ENCODE results near the gene DNM3. TPM values are rescaled to one million over a fixed set of nuclear protein-coding genes. Genes with fewer than 3 reads are reported as not detected.
"Not testable (repeated sequence)": the region's sequence is repeated elsewhere in the genome, so short reads cannot be mapped to it uniquely, and the experiment has no call there.

DNM3 gene
- total RNA-seq, 1 donor from 2014 or later: 7.7 TPM

DNA sequence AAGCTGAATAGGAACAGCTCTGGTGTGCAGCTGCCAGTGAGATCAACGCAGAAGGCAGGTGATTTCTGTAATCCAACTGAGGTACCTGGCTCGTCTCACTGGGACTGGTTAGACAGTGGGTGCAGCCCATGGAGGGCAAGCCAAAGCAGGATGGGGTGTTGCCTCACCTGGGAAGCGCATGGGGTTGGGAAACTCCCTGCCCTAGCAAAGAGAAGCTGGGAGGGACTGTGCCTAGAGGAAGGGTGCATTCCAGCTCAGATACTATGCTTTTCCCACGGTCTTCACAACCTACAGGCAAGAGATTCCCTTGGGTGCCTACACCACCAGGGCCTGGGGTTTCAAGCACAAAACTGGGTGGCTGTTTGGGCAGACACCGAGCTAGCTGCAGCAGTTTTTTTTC lies 183.2 kb downstream of the DNM3 start:
- peaks cover 20% of the 10 kb centered on the region for H3K4me1 Mint-ChIP-seq (ENCODE audit: unreplicated experiment)
- H3K27ac Mint-ChIP-seq (ENCODE audit: unreplicated experiment): no peak overlapping the region
- no peaks in the 10 kb centered on the region for H3K27me3 Mint-ChIP-seq (ENCODE audit: unreplicated experiment)
- peaks cover 4% of the 10 kb centered on the region for H3K36me3 Mint-ChIP-seq (ENCODE audit: low read depth, unreplicated experiment)
- H3K9me3 Mint-ChIP-seq (ENCODE audit: unreplicated experiment): no peaks in the 10 kb centered on the region
- TF ChIP-seq, protein P1, sequence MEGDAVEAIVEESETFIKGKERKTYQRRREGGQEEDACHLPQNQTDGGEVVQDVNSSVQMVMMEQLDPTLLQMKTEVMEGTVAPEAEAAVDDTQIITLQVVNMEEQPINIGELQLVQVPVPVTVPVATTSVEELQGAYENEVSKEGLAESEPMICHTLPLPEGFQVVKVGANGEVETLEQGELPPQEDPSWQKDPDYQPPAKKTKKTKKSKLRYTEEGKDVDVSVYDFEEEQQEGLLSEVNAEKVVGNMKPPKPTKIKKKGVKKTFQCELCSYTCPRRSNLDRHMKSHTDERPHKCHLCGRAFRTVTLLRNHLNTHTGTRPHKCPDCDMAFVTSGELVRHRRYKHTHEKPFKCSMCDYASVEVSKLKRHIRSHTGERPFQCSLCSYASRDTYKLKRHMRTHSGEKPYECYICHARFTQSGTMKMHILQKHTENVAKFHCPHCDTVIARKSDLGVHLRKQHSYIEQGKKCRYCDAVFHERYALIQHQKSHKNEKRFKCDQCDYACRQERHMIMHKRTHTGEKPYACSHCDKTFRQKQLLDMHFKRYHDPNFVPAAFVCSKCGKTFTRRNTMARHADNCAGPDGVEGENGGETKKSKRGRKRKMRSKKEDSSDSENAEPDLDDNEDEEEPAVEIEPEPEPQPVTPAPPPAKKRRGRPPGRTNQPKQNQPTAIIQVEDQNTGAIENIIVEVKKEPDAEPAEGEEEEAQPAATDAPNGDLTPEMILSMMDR (IDR thresholded peaks at IDR 0.05; ENCODE audit: unreplicated experiment): no peak
- no peak for DNase-seq (ENCODE audit: low spot score)
- H3K4me3 Mint-ChIP-seq (ENCODE audit: unreplicated experiment): no peak overlapping the region

DNA sequence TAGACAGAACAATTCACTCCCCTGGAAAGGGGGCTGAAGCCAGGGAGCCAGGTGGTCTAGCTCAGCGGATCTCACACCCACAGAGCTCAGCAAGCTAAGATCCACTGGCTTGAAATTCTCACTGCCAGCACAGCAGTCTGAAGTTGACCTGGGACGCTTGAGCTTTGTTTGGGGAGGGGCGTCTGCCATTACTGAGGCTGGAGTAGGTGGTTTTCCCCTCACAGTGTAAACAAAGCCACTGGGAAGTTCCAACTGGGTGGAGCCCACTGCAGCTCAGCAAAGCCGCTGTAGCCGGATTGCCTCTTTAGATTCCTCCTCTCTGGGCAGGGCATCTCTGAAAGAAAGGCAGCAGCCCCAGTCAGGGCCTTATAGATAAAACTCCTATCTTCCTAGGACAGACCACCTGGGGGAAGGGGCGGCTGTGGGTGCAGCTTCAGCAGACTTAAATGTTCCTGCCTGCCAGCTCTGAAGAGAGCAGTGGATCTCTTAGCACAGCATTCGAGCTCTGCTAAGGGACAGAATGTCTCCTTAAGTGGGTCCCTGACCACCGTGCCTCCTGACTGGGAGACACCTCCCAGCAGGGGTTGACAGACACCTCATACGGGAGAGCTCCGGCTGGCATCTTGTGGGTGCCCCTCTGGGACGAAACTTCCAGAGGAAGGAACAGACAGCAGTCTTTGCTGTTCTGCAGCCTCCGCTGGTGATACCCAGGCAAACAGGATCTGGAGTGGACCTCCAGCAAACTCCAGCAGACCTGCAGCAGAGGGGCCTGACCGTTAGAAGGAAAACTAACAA lies 183.8 kb downstream of the DNM3 start:
- H3K36me3 Mint-ChIP-seq (ENCODE audit: low read depth, unreplicated experiment); H3K9me3 Mint-ChIP-seq (ENCODE audit: unreplicated experiment); H3K27ac Mint-ChIP-seq (ENCODE audit: unreplicated experiment); DNase-seq (ENCODE audit: low spot score); H3K27me3 Mint-ChIP-seq (ENCODE audit: unreplicated experiment); H3K4me3 Mint-ChIP-seq (ENCODE audit: unreplicated experiment): not testable (repeated sequence)
- peaks cover 20% of the 10 kb centered on the region for H3K4me1 Mint-ChIP-seq (ENCODE audit: unreplicated experiment)

DNA sequence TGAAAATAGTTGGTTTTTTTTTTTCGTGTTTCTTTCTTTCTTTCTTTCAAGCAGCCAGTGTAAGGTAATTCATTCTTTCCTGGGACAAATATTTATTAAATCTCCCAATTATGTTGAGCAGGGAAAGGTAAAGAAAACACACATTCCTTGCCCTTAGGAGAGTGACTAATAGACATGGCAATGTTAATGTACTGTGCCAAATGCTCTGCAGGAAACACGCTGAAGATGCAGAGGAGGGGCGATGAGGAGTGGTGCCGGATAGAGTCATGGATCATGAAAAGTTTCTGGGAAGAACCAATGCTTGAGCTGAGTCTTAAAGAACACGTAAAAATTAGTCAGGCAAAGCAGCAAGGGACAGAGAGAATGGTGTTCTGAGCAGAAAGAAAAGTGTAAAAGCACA lies 199.2 kb downstream of the DNM3 start:
- Mint-ChIP-seq H3K4me3 (ENCODE audit: unreplicated experiment) (no peak overlapping the region), H3K36me3 (ENCODE audit: low read depth, unreplicated experiment) (peaks cover 4% of the 10 kb centered on the region), H3K4me1 (ENCODE audit: unreplicated experiment) (peaks cover 31% of the 10 kb centered on the region), H3K27ac (ENCODE audit: unreplicated experiment) (no peak overlapping the region), H3K9me3 (ENCODE audit: unreplicated experiment) (no peaks in the 10 kb centered on the region), H3K27me3 (ENCODE audit: unreplicated experiment) (peaks cover 2% of the 10 kb centered on the region)
- no peak for DNase-seq (ENCODE audit: low spot score)
- TF ChIP-seq, protein P1 (IDR thresholded peaks at IDR 0.05; ENCODE audit: unreplicated experiment): no peak

DNA sequence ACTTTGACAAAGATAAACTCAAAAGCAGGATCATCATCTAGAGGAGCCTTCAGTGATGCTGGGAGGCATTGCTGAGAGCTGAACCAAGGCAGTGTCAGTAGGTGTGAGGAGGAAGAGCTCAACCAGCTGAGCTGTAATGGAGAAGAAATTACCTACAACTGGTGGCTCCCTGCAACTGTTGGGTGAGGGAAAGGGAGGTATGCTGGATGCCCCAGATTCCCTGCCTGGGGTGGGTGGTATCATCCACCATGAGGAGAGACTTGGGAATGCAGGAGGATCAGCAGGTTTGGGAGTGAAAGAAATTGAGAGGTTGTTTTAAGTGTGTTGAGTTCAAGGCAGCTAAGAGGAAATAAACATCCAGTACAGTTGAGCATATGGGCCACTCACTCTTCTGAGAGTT lies 199.8 kb downstream of the DNM3 start:
- no peak for DNase-seq (ENCODE audit: low spot score)
- Mint-ChIP-seq H3K27me3 (ENCODE audit: unreplicated experiment) (peaks cover 2% of the 10 kb centered on the region), H3K27ac (ENCODE audit: unreplicated experiment) (no peak overlapping the region), H3K9me3 (ENCODE audit: unreplicated experiment) (no peaks in the 10 kb centered on the region), H3K4me1 (ENCODE audit: unreplicated experiment) (peaks cover 31% of the 10 kb centered on the region), H3K36me3 (ENCODE audit: low read depth, unreplicated experiment) (peaks cover 4% of the 10 kb centered on the region), H3K4me3 (ENCODE audit: unreplicated experiment) (no peak overlapping the region)
- TF ChIP-seq, protein P1 (IDR thresholded peaks at IDR 0.05; ENCODE audit: unreplicated experiment): no peak

DNA sequence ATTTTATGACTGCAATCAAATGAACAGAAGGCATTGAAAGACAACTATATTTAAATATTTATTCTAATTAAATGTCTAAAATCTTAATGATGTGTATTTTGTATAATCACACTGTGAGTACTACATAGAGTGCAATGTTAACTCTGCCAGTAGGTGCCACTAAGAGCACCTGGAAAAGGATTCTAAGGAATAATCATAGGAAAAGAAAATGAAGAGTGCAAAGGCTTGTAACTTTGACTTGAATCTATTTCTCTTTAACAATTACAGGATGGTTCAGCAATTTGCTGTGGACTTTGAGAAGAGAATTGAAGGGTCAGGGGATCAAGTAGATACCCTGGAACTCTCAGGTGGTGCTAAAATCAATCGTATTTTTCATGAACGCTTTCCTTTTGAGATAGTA lies 200.4 kb downstream of the DNM3 start:
- peaks cover 31% of the 10 kb centered on the region for H3K4me1 Mint-ChIP-seq (ENCODE audit: unreplicated experiment)
- no peak overlapping the region for H3K4me3 Mint-ChIP-seq (ENCODE audit: unreplicated experiment)
- H3K27me3 Mint-ChIP-seq (ENCODE audit: unreplicated experiment): peaks cover 2% of the 10 kb centered on the region
- peaks cover 4% of the 10 kb centered on the region for H3K36me3 Mint-ChIP-seq (ENCODE audit: low read depth, unreplicated experiment)
- no peaks in the 10 kb centered on the region for H3K9me3 Mint-ChIP-seq (ENCODE audit: unreplicated experiment)
- no peak for DNase-seq (ENCODE audit: low spot score)
- no peak overlapping the region for H3K27ac Mint-ChIP-seq (ENCODE audit: unreplicated experiment)
- TF ChIP-seq, protein P1 (IDR thresholded peaks at IDR 0.05; ENCODE audit: unreplicated experiment): no peak

All from endothelial cell (in vitro differentiated cells).